GM21381 (cell line): ENCODE measurements around the gene NAT16.
"Not testable (repeated sequence)": the region's sequence is repeated elsewhere in the genome, so short reads cannot be mapped to it uniquely, and the experiment has no call there.

Experiments
- ATAC-seq: cut with Tn5 transposase; IDR thresholded peaks from one replicate; pipeline ENCODE4 v1.9.1; 2021; ENCODE audit warnings: mild to moderate bottlenecking, moderate library complexity; ENCODE audit not compliant: unreplicated experiment

Gene NAT16

DNA sequence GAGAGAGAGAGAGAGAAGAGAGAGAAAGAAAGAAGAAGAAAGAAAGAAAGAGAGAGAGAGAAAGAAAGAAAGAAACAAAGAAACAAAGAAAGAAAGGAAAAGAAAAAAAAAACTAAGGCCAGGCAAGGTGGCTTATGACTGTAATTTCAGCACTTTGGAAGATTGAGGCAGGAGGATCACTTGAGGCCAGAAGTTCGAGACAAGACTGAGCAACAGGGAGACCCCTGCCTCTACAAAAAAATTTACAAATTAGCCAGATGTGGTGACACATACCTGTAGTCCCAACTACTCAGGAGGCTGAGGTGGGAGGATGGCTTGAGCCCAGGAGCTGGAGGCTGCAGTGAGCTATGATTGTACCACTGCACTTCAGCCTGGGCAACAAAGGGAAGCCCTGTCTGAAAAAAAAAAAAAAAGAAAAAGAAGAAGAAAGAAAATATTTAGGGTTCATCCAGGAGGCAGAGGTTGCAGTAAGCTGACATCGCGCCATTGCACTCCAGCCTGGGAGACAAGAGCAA, 50.4 kb downstream of the NAT16 start:
- no peak for ATAC-seq

DNA sequence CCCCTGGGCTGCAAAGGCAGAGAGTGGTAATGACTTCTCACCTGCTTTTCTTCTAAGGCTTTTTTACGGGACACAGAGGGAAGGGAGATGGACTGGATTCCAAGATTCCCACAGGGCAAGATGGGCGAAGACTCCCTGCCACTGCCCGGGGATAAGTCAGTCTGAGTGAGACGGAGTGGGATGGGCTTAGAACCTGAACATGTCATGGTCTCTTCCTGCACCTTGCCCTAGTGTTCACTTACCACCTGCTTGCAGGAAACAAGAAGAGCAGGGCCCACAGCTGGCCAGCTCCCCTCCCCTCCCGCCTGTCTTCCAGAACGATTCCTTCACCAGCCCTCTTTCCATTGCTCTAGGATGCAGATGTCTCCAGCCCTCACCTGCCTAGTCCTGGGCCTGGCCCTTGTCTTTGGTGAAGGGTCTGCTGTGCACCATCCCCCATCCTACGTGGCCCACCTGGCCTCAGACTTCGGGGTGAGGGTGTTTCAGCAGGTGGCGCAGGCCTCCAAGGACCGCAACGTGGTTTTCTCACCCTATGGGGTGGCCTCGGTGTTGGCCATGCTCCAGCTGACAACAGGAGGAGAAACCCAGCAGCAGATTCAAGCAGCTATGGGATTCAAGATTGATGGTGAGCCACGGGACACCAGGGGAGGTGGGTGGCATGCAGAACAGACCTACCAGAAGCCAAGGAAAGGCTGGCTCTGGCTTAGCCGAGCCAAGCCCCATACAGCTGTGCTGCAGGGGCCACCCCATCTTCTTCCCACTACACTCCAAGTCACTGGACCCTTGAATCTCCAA, 51.9 kb downstream of the NAT16 start:
- ATAC-seq, result no peak

DNA sequence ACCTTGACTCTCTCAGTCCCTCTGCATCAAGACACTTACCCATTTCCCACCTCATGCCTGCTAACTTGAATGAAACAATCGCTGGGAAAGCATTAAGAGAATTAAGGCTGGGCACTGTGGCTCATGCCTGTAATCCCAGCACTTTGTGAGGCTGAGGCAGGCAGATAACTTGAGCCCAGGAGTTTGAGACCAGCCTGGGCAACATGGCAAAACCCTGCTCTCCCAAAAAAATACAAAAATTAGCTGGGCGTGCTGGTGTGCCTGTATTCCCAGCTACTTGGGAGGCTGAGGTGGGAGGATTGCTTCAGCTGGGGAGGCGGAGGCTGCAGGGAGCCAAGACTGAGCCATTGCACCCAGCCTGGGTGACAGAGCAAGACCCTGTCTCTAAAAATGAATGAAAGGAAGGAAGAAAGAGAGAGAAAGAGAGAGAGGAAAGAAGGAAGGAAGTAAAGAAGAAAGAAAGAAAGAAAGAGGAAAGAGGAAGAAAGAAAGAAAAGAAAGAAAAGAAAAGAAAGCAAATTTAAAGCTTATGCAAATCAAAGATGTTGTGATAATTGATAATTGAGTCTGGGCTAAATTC, 52.5 kb downstream of the NAT16 start:
- ATAC-seq, result no peak

- ATAC-seq, result peak; percentile 43
Measured at GRCh38 chr7:101126651-101127459, 53.2 kb downstream of the NAT16 start, which contains the start of gene SERPINE1. Gene SERPINE1, plus strand, starts transcription at chr7:101127104. Its CDS starts 1,290 bp downstream, at chr7:101128394.

DNA sequence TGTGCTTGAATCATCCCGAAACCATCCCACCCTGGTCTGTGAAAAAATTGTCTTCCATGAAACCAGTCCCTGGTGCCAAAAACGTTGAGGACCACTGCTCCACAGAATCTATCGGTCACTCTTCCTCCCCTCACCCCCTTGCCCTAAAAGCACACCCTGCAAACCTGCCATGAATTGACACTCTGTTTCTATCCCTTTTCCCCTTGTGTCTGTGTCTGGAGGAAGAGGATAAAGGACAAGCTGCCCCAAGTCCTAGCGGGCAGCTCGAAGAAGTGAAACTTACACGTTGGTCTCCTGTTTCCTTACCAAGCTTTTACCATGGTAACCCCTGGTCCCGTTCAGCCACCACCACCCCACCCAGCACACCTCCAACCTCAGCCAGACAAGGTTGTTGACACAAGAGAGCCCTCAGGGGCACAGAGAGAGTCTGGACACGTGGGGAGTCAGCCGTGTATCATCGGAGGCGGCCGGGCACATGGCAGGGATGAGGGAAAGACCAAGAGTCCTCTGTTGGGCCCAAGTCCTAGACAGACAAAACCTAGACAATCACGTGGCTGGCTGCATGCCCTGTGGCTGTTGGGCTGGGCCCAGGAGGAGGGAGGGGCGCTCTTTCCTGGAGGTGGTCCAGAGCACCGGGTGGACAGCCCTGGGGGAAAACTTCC, 54.0 kb downstream of the NAT16 start:
- peak; percentile 66 for ATAC-seq

DNA sequence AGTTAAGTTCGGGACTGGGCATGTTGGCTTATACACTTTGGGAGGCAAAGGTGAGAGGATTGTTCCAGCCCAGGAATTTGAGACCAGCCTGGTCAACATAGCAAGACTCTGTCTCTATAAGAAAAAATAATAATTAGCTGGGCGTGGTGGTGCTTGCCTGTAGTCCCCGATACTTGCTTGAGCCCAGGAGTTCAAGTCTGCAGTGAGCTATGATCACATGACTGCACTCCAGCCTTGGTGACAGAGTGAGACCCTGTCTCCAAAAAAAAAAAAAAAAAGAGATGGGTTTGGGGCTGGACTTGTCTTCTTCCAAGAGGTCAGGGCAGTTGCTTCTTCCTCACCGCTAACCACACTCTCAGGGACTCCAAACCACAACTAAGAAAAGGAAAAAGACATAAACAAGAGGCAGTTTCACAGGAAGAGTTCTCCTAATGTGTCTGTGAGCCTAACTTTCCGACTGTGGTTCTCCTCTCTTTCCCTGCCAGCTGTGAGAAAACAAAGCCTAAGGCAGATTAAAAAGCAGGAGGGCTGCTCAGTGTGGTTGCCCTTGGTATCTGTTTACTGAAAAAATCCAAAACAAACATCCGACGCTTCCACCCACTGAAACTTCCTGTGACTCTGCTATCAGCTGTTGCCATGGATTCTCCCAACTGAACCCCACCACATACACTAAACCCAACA, 55.6 kb downstream of the NAT16 start:
- ATAC-seq, result no peak

GRCh38 chr7:101123703-101124068, 56.4 kb downstream of the NAT16 start:
- no peak for ATAC-seq

DNA sequence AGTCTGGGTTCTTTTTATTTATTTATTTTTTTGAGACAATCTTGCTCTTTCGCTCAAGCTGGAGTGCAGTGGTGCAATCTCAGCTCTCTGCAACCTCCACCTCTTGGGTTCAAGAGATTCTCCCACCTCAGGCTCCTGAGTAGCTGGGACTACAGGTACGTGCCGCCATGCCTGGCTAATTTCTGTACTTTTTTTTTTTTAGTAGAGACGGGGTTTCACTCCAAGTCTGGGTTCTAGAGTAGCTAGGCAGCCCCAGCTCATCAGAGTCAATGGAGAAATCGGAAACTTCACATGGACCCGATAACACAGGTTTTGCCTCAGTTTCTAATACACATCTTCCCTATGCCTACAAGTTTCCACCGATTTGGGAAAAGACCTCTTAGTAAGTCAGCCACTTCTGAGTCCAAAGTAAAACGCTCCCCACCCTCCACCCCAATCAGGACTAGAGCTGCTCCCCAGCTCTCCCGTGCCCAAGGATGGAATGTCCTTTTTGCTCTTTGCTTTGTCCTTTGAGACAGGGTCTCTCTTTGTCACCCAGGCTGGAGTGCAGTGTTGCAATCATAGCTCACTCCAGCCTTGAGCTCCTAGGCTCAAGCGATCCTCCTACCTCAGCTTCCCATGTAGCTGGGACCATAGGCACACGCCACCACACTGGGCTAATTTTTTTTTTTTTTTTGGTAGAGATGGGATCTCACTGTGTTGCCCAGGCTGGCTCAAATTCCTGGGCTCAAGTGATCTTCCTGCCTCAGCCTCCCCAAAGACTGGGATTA, 57.0 kb downstream of the NAT16 start:
- ATAC-seq, result no peak

DNA sequence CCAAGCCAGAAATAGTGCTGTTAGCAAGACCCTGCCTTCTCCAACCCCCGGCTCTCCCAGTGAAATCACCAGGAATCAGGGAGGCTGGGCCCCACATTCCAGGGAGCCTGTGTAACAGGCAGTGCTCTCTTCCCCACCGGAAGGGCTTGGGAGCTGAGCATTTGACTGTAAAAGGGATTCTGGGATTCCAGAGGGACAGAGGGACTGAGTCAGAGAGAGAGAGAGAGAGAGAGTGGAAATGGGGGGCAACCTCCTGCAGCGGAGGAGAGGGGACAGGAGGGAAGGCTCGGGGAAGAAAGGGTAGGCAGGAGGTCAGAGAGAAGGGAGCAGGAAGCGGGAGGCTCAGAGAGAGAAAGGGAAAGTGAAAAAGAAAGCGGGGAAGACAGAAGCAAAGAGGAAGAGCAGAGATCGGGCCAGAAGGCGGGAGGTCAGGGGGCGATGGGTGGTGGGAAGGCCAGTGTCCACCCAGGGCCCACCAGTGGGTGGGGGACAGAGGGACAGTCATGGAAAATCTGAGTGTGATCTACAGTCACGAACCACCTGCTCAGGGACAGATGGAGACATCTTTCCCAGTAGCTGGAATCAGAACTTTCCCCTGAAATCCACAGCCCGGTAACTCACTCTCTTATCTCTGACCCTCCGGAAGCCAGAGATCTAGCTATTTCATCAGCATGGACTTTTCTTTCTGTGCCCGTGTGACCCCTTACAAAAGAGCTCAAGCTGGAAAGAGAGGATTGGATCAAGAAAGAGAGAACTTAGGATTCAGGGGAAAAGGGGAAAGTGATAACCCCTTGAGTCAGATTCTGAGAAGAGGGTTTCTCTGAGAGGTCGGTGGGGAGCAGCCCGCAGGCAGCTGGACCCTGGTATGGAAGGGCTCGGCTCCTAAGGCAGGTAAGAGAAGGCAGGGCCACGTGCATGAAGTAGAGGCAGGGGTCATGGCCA, 57.8 kb downstream of the NAT16 start:
- ATAC-seq, result no peak

- not testable (repeated sequence) for ATAC-seq
Measured at GRCh38 chr7:101121631-101121990, 58.5 kb downstream of the NAT16 start.
